NCI-H226 (cell line): ENCODE data around the gene BRAP.
"Not testable (repeated sequence)": the region's sequence is repeated elsewhere in the genome, so short reads cannot be mapped to it uniquely, and the experiment has no call there.

Source experiments
- DNase-seq: peaks from one replicate; pipeline ENCODE4 v3.0.0-alpha.2; 2015

Gene BRAP, protein sequence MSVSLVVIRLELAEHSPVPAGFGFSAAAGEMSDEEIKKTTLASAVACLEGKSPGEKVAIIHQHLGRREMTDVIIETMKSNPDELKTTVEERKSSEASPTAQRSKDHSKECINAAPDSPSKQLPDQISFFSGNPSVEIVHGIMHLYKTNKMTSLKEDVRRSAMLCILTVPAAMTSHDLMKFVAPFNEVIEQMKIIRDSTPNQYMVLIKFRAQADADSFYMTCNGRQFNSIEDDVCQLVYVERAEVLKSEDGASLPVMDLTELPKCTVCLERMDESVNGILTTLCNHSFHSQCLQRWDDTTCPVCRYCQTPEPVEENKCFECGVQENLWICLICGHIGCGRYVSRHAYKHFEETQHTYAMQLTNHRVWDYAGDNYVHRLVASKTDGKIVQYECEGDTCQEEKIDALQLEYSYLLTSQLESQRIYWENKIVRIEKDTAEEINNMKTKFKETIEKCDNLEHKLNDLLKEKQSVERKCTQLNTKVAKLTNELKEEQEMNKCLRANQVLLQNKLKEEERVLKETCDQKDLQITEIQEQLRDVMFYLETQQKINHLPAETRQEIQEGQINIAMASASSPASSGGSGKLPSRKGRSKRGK

DNA sequence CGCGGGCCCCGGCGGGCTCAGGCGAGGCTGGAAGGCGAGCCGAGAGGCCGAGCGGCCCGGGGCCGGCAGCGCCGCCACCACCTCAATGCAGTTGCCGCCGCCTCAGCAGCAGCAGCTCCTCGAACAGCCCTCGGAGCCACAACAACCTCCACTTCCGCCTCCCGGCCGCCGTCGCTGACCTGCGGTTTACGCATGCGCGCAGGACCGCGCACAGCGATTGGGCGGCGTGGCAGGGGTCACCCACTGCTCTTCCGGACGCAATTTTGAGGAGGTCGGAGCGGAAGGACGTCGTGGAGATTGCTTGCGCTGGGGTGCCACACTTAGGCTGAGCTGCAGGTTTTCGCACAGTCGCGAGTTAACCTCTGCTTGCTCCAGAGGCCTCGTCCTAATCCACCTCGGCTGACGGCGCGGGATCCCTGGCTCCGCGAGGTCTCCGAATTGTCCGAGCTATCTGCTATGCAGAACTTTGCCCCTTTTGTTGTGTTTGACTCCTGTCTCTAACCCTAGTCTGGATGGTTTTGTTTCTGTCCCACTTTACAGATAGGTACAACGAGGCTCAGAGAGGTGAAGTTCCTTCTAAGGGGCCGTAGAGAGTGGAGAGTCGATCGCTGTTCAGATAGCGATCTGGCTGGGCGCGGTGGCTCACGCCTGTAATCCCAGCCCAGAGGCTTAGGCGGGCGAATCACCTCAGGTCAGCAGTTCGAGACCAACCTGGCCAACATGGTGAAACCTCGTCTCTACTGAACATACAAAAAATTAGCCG is at the start of gene BRAP, which contains the start of gene ACAD10:
Gene BRAP, minus strand, starts transcription at position 146 of the 763 bp plus-strand sequence. CDS start 164 bp downstream, outside the sequence.
Gene ACAD10, plus strand, starts transcription at position 243 of the 763 bp plus-strand sequence. CDS start 6,657 bp downstream, outside the sequence.
- DNase-seq, result peak; percentile 92

DNA sequence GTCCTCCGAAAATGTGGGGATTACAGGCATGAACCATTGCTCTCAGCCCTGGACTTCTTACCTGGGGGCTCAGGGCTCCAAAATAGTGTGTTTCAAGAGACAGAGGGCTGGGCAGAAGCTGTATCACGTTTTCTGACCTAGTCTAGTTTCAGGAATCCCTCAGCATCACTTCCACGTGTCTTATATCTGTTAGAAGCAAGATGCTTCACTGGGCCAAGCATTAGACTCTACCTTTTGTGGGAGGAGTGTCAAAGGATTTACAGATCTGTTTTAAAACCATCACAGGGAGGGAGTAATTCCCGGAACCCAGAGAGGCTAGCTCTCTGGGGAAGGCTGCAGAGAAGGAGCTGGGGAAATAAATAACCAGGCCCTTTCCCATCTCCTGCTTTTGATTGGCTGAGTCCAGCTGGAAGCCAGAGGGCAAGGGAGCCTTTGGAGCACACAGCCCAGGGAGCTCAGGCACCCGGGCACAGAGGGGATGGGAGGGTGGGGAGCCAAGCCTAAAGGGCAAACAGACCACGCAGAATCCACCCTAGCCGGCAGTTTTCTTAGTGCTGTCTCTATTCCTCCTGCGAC is 47.7 kb upstream of the BRAP start:
- DNase-seq, result no peak

DNA sequence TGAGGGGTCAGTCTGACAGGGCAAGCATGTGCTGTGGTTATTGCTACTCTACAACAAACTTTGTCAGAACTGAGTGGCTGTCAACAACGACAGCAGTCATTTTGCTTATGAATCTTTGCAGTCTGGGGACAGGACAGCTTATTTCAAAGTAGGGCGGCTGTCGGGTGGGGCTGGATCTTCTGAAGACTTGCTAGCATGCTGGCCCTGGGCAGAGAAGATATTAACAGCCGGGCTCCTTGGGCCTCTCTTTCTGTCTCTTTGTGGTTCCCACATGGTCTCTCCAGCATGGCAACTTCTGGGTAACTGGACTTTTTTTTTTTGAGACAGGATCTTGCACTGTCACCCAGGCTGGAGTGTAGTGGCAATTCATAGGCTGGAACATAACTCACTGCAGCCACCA is 47.0 kb upstream of the BRAP start:
- no peak for DNase-seq

DNA sequence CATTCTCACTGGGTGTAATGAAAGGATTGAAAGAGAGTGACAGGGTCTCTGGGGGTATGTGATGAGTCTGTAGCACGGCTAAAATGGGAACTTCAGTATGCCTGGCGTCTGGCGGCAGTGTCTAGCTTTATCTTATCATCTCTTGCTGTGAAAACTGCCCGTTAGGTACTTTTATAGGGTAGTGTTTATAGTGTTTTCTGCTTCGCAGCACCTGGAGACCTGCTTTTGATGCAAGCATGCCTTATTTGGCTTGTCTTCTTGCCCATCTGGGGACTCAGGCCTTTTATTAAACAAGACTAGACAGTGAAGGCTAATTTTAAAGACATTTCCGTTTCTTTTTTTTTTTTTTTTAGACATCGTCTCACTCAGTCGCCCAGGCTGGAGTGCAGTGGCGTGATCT is 44.7 kb upstream of the BRAP start:
- no peak for DNase-seq

DNA sequence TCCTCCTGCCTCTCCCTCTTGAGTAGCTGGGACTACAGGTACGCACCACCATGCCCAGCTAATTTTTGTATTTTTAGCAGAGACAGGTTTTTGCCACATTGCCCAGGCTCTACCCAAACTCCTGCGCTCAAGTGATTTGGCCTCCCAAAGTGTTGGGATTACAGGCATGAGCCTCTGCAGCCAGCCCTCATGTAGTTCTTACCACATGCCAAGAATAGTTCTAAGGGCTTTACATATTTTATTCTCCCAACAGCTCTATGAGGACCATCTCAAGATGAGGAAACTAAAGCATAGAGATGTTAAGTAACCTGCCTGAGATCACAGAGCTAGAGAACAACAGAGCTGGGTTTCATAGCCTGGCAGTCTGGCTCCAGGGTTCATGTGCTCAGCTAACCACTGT is 43.0 kb upstream of the BRAP start:
- no peak for DNase-seq

DNA sequence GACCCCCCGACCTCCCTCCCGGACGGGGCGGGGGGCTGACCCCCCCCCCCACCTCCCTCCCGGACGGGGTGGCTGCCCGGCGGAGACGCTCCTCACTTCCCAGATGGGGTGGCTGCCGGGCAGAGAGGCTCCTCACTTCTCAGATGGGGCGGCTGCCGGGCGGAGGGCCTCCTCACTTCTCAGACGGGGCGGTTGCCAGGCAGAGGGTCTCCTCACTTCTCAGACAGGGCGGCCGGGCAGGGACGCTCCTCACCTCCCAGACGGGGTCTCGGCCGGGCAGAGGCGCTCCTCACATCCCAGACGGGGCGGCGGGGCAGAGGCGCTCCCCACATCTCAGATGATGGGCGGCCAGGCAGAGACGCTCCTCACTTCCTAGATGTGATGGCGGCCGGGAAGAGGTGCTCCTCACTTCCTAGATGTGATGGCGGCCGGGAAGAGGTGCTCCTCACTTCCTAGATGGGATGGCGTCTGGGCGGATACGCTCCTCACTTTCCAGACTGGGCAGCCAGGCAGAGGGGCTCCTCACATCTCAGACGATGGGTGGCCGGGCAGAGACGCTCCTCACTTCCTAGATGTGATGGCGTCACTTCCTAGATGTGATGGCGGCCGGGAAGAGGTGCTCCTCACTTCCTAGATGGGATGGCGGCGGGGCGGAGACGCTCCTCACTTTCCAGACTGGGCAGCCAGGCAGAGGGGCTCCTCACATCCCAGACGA is 38.0 kb upstream of the BRAP start:
- DNase-seq, result not testable (repeated sequence)

DNA sequence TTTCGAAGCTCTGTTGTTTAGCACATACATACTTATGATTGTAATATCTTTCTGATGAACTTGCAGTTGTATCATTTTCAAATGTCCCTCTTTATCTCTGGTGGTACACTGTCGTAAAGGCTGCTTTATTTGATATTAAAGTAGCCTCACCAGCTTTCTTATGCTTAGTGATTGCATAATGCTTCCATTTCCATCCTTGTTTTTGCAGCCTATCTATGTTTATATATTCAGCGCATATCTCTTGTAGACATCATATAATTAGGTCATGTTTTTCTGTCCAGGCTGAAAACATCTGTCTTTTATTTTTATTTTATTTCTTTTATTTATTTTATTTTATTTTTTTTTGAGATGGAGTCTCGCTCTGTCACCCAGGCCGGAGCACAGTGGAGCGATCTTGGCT is 34.7 kb upstream of the BRAP start:
- no peak for DNase-seq

DNA sequence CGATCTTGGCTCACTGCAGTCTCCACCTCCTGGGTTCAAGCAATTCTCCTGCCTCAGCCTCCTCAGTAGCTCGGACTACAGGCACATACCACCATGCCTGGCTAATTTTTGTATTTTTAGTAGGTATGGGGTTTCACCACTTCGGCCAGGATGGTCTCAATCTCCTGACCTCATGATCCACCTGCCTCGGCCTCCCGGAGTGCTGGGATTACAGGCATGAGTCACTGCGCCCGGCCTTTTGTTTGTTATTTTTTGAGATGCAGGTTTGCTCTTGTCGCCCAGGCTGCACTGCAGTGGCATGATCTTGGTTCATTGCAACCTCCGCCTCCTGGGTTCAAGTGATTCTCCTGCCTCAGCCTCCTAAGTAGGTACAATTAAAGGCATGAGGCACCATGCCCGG is 33.6 kb upstream of the BRAP start:
- not testable (repeated sequence) for DNase-seq

DNA sequence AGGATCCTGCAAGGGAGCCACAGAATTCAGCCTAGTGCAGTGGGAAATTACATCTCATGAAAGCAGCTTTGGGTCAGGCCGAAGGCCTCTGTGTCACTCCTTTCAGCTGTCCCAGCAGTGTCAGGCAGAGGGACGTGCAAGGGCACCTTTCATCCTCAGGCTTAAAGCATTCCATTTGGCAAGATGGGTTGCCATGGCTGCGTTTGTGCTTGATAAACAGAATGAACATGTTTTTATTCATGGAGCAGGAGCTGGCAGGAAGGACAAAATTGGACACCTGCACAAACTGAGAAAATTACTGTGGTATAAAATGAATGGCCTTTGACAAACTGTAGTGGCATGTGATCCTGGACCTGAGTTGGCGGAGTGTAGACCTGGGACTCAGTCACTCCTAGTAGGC is 29.5 kb upstream of the BRAP start:
- DNase-seq, result no peak

DNA sequence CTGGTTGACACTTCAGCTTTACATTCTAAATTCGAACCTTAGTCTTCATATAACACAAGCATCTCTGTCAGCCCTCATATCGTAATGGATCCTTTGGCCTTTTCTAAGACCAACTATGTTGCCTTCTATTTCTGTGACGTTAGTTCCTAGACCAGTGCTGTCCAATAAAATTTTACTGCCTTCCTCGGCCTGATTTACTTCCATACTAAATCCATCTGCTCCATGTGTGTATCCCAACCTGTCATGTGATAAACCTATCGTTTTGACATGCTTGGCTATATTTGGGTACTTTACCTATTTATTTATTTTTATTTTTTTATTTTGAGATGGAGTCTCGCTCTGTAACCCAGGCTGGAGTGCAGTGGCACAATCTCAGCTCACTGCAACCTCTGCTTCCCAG is 20.4 kb upstream of the BRAP start:
- DNase-seq, result no peak

DNA sequence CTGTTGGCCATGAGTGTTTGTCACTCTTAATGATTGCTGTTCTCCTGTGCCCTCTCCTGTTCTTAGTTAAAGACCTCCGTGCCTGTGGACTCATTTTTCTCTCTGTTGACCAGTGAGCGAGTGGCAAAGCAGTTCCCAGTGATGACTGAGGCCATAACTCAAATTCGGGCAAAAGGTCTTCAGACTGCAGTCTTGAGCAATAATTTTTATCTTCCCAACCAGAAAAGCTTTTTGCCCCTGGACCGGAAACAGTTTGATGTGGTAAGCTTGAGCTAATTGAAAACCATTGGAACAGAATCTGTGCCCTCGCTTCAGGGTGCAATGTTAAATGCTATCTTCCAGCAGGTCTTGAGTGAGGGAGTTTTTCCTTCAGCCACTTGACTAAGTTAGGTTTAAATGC is 19.9 kb upstream of the BRAP start:
- no peak for DNase-seq

DNA sequence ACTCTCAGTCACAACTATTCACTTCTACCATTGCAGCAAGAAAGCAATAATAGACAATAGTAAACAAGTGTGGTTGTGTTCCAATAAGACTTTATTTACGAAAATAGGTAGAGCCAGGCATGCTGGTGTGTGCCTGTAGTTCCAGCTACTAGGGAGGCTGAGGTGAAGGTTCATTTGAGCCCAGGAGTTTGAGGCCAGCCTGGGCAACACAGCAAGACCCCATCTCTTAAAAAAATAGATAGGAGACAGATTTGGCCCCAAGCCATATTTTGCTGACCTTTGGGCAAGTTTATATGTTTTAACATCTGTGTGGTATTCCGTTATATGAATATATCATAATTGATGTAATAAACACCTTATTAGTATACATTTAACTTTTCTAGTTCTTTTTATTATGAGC is 14.2 kb upstream of the BRAP start:
- DNase-seq, result no peak

DNA sequence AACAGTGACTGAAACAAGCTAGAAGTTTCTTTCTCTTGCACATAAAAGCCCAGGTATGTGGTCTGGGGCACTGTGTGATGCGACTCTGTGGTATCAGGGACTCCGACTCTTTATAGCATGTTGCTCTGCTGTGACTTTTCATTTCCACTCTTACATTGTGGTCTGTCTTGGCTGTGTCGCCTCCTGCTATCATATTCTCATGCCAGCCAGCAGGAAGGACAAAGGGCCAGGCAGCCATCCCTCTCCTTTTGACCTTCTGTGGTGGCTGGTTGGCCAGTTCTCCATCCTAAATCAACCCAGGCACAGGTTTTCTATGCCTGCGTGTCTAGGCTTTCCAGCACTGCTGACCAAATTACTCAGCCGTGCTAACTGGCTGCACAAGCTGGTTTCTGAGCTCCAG is 8.1 kb upstream of the BRAP start:
- DNase-seq, result no peak

DNA sequence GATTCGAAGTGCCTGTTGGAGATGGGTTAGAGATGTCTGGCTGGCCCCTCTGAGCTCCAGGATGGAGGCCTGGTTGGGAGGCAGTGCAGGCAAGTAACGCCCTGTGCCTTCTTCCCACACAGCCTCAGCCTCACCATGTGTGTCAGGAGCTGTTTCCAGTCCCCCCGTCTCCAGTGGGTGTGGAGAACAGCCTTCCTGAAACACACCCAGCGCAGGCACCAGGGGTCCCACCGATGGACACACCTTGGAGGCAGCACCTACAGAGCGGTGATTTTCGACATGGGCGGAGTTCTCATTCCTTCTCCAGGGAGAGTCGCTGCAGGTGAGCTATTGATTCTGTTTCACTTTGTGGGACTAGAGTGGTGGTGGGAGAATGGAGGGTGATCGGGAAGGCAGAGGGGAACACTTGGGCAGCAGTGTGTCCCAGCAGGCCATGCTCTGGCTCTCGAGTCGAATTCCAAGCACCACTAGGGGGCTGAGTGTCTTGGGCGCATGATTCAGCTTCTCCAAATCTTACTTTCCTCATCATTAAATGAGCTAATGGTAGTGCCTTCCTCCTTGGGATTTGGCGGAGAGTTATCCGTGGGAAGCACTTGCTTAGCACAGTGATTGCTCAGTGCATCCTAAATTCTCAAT is 6.9 kb upstream of the BRAP start:
- DNase-seq, result no peak

DNA sequence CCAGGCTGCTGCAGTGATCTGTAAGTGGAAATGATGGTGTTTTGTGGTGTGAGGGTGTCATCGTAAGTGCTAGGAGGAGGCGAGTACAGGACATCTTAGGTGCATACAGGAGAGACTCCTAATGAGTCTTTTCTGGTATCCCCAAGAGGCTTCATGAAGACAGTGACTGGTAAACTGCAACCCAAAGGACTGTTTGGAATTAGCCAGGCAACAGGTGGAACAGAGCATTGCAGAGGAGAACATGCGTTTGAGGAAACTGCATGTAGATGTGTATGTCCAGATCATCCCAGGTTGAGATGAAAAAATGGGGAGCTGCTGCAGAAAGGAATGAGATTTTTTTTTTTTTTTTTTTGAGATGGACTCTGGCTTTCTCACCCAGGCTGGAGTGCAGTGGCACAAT is 5.5 kb upstream of the BRAP start:
- DNase-seq, result no peak

DNA sequence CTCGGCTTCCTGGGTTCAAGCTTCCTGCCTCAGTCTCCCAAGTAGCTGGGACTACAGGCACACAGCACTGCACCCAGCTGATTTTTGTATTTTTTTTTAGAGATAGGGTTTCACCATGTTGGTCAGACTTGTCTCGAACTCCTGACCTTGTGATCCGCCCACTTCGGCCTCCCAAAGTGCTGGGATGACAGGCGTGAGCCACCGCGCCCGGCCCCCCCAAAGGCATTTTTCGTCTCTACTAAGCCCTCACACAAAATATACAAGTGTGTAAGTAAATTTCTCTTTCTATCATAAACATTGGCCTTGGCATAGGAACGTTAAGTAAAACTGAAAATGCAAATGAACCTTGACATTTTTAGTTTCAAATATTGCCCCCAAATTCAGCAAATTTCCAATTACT is 2.2 kb upstream of the BRAP start:
- no peak for DNase-seq

DNA sequence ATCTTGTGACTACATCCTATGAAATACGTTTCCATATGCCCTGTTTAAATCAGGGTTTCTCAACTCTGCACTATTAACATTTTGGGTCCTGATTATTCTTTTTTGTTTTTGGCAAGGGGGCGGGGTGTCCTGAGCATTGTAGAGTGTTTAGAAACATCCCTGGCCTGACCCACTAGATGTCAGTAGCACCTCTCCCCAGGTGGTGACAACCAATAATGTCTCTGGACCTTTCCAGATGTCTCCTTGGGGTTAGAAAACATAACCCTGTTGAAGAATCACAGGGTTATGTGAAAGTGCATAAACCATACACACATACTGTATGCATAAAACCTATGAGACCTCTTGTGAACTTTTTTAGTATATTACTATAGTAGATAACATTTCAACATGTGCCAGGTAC is 1.5 kb upstream of the BRAP start:
- no peak for DNase-seq

DNA sequence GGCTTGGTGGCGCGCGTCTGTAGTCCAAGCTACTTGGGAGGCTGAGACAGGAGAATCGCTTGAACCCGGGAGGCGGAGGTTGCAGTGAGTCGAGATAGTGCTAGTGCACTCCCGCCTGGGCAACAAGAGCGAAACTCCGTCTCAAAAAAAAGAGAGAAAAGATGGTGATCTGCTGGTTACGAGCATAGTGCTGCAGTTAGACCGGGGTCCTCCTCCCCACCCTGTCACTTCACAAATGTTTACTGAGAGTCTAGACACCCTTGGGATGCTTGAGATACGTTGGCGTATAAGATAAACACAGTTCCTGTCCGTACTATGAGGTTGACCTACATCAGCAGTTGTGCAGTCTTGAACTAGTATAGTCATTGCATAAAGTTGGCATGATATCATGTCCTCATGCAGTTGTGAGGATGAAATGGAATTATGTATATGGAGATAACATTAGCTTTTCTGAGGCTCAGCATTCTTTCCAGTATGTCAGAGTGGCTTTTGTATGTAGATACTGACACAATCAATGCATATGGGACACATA is 884 bp upstream of the BRAP start:
- DNase-seq, result no peak

DNA sequence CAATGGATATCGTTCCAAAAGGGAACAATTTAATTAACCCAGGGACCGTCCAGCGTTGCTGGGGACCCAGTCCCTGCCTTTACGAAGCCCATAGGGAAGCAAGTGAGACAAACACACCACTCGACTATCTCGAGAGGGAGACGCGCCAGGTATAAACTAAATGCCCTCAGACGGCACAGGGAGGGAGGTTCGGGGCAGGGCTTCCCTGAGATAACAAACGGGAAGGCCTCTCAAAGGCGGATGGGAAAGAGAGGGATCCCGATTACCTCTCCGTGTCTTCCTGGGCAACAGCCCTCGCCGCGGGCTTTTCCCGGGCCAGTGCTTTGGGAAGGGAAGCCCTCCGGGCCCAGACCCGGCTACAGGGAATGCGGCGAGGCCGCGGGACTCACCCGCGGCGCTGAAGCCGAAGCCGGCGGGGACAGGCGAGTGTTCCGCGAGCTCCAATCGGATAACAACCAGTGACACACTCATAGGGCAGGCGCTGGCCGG is 390 bp downstream of the BRAP start:
- DNase-seq, result no peak

DNA sequence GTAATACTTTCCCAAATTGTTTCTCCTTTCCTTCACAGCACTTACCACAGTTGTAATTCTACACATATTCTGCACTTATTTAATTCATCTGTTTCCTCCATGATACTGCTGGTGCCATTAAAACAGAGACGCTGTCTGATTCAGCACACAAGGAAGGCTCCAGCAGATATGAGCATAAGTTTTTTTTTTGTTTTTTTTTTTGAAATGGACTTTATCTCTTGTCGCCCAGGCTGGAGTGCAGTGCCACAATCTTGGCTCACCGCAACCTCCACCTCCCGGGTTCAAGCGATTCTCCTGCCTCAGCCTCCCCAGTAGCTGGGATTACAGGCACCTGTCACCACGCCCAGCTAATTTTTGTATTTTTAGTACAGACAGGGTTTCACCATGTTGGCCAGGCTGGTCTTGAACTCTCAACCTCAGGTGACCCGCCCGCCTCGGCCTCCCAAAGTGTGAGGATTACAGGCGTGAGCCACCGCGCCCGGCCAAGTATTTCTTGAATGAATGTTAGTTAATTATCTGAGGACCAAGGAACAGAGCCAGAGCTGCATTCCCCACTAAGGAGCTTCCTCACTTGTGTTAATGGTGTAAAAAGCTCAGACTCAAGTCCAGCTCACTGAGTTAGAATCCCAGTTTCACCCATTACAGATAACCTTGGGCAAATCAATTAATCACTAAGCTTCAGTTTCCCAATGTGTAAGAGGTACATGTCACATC is 1.1 kb downstream of the BRAP start:
- not testable (repeated sequence) for DNase-seq

DNA sequence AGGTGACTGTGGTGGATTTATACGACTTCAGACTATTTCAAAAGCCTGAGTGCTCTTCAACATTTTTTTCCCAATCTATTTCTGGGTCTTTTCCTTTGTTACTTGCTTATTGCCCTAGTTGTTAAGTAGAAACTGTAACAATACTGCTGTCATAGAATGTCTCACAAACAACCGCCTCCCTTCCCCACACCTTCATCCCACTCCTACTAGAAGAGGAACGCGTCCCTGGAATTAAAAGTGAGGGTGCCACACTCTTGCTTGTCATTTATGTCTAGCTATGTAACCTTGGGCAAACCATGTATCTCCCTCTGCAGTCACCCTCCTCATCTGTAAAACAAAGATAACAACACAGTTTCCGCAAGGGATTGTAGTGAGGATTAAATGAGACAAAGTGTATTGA is 8.6 kb downstream of the BRAP start:
- DNase-seq, result no peak
